ENCODE results near the gene RERE.

DNA sequence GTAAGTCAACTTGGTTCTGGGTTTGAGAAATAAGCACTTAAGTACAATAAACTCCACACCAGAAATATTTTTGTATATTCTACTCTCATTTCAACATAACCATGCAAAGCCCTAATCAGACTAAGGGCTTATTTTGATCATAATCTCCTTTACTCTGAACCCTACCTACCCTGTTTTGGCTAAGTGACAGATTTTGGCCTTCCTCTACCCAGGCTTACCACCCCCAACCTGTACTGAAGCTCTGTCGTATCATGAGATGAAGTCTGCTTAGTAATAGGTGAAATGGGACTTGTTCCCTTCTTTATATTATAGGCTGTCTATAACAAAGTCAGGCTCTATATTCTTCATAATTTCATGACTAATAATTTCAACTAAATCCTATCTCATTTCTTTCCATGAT, 135.5 kb downstream of the RERE start:
- TF ChIP-seq CTCF (conservative IDR thresholded peaks at IDR 0.05 in 1 of 2, IDR thresholded peaks at IDR 0.05 in 1 of 2; ENCODE audit: extremely low read depth in 1 of 2, insufficient read depth in 1 of 2, low read depth in 1 of 2, low read length in 2 of 2) (no peak), EZH2 (IDR thresholded peaks at IDR 0.05; ENCODE audit: borderline replicate concordance, low read length) (no peak)
